ENCODE results near the gene PLB1.

GRCh38 chr2:28481905-28482304 lies 14.0 kb upstream of the PLB1 start:
- TF ChIP-seq CTCF (IDR thresholded peaks at IDR 0.05) = no peak
- TF ChIP-seq POLR2A (IDR thresholded peaks at IDR 0.05) = no peak

Data from esophagus squamous epithelium (tissue), 4 donors.